Activated CD4-positive, alpha-beta T cell treated with anti-CD3 and anti-CD28 coated beads, Interleukin-2, amount 10 ng/mL, durations not matched to agents 7 days and 5 days (primary cell): ENCODE data around the gene C1D. TPM values are rescaled to one million over a fixed set of nuclear protein-coding genes. Genes with fewer than 3 reads are reported as not detected.

ENCODE experiments used
- CTCF ChIA-PET: fragments of 350-600 bp; sonication (Branson Sonifier 250); formaldehyde crosslinking; loops from one replicate; lab custom pipeline; 2021; ENCODE audit warnings: antibody characterized with exemption; lab: Charles Lee
- POLR2A ChIA-PET: fragments of 350-600 bp; sonication (Branson Sonifier 250); formaldehyde crosslinking; loops from one replicate; lab custom pipeline; 2021; ENCODE audit warnings: antibody characterized with exemption; lab: Charles Lee
- DNase-seq: peaks from one replicate; pipeline ENCODE4 v3.0.0-alpha.2; 2020
- H3K27ac Mint-ChIP-seq: one replicate; pipeline ENCODE4 v1.8.0; 2021; ENCODE audit warnings: mild to moderate bottlenecking, moderate library complexity, mixed read lengths
- H3K27me3 Mint-ChIP-seq: one replicate; pipeline ENCODE4 v1.8.0; 2021; ENCODE audit warnings: mixed read lengths
- H3K36me3 Mint-ChIP-seq: one replicate; pipeline ENCODE4 v1.8.0; 2021; ENCODE audit warnings: low read depth, mixed read lengths
- H3K4me1 Mint-ChIP-seq: one replicate; pipeline ENCODE4 v1.8.0; 2021; ENCODE audit warnings: mixed read lengths
- H3K4me3 Mint-ChIP-seq: one replicate; pipeline ENCODE4 v1.8.0; 2021; ENCODE audit warnings: mild to moderate bottlenecking, moderate library complexity, mixed read lengths
- H3K9me3 Mint-ChIP-seq: one replicate; pipeline ENCODE4 v1.8.0; 2021; ENCODE audit warnings: mixed read lengths
- total RNA-seq, 2 experiments: library from RNA; stranded (reverse); gene quantifications; one replicate each; pipeline ENCODE4 v1.2.3, GENCODE V29; 2021

Gene C1D
- 10 to 100 TPM; 14.6 to 14.7 TPM for total RNA-seq

GRCh38 chr2:68062680-68063387 is at the start of gene C1D:
Gene C1D (minus strand): TSS chr2:68063004. CDS start chr2:68047310, 15,694 bp downstream.
- peak; percentile 93 for DNase-seq
- CTCF ChIA-PET: interaction anchor here (1.5 kb wide), 1 partner anchor 22 kb away, joined by 4 read pairs; no protein-coding TSS in a partner anchor
- peaks cover 19% of the 10 kb centered on the region for H3K27me3 Mint-ChIP-seq
- H3K36me3 Mint-ChIP-seq: no peaks in the 10 kb centered on the region
- POLR2A ChIA-PET: interaction anchor here (0.6 kb wide), 2 partner anchors 248 to 1176 kb away, joined by 3 read pairs; no protein-coding TSS in a partner anchor
- H3K27ac Mint-ChIP-seq: peak within 1 kb of the TSS; percentile 99
- peak within 1 kb of the TSS; percentile 96 for H3K4me3 Mint-ChIP-seq
- H3K9me3 Mint-ChIP-seq: no peaks in the 10 kb centered on the region
- H3K4me1 Mint-ChIP-seq: peaks cover 30% of the 10 kb centered on the region

GRCh38 chr2:68110102-68110501 is 47.3 kb upstream of the C1D start:
- POLR2A ChIA-PET: no interaction called here
- CTCF ChIA-PET: no interaction called here
- no peak overlapping the region for H3K4me3 Mint-ChIP-seq
- H3K27ac Mint-ChIP-seq: no peak overlapping the region
- peaks cover 5% of the 10 kb centered on the region for H3K36me3 Mint-ChIP-seq
- H3K9me3 Mint-ChIP-seq: peaks cover 12% of the 10 kb centered on the region
- no peaks in the 10 kb centered on the region for H3K27me3 Mint-ChIP-seq
- H3K4me1 Mint-ChIP-seq: no peaks in the 10 kb centered on the region
- no peak for DNase-seq

- POLR2A ChIA-PET: no interaction called here
- H3K4me1 Mint-ChIP-seq: no peaks in the 10 kb centered on the region
- H3K9me3 Mint-ChIP-seq: peaks cover 15% of the 10 kb centered on the region
- no peak for DNase-seq
- peaks cover 5% of the 10 kb centered on the region for H3K36me3 Mint-ChIP-seq
- no peak overlapping the region for H3K27ac Mint-ChIP-seq
- H3K27me3 Mint-ChIP-seq: no peaks in the 10 kb centered on the region
- H3K4me3 Mint-ChIP-seq: no peak overlapping the region
- CTCF ChIA-PET: interaction anchor here (1.3 kb wide), 1 partner anchor 15 kb away, joined by 5 read pairs; no protein-coding TSS in a partner anchor
These were observed 45.3 kb upstream of the C1D start for GRCh38 chr2:68108120-68108519.

- Mint-ChIP-seq H3K4me3 (no peak overlapping the region), H3K27me3 (no peaks in the 10 kb centered on the region), H3K27ac (no peak overlapping the region), H3K9me3 (peaks cover 15% of the 10 kb centered on the region), H3K4me1 (no peaks in the 10 kb centered on the region), H3K36me3 (peaks cover 5% of the 10 kb centered on the region)
- ChIA-PET POLR2A (no interaction called here), CTCF (no interaction called here)
- no peak for DNase-seq
These were observed 44.7 kb upstream of the C1D start for GRCh38 chr2:68107475-68107874.

- Mint-ChIP-seq H3K27ac (no peak overlapping the region), H3K36me3 (peaks cover 5% of the 10 kb centered on the region), H3K27me3 (no peaks in the 10 kb centered on the region), H3K4me1 (peaks cover 2% of the 10 kb centered on the region), H3K9me3 (peaks cover 15% of the 10 kb centered on the region), H3K4me3 (no peak overlapping the region)
- DNase-seq: no peak
- ChIA-PET POLR2A (no interaction called here), CTCF (no interaction called here)
These were observed 41.5 kb upstream of the C1D start for GRCh38 chr2:68104111-68104835.

- H3K27me3 Mint-ChIP-seq: no peaks in the 10 kb centered on the region
- CTCF ChIA-PET: no interaction called here
- peaks cover 5% of the 10 kb centered on the region for H3K4me1 Mint-ChIP-seq
- H3K36me3 Mint-ChIP-seq: peaks cover 5% of the 10 kb centered on the region
- no peak overlapping the region for H3K4me3 Mint-ChIP-seq
- no peak for DNase-seq
- no peak overlapping the region for H3K27ac Mint-ChIP-seq
- POLR2A ChIA-PET: no interaction called here
- peaks cover 15% of the 10 kb centered on the region for H3K9me3 Mint-ChIP-seq
These were observed 40.9 kb upstream of the C1D start for GRCh38 chr2:68103709-68104055.

- ChIA-PET POLR2A (no interaction called here), CTCF (interaction anchor here (1.3 kb wide), 1 partner anchor 10 kb away, joined by 3 read pairs; no protein-coding TSS in a partner anchor)
- H3K36me3 Mint-ChIP-seq: peaks cover 5% of the 10 kb centered on the region
- peaks cover 15% of the 10 kb centered on the region for H3K9me3 Mint-ChIP-seq
- no peak overlapping the region for H3K27ac Mint-ChIP-seq
- no peak for DNase-seq
- no peaks in the 10 kb centered on the region for H3K27me3 Mint-ChIP-seq
- peaks cover 5% of the 10 kb centered on the region for H3K4me1 Mint-ChIP-seq
- H3K4me3 Mint-ChIP-seq: no peak overlapping the region
These were observed 40.4 kb upstream of the C1D start for GRCh38 chr2:68103030-68103708.

- Mint-ChIP-seq H3K27ac (peak overlapping the region; percentile 4), H3K27me3 (no peaks in the 10 kb centered on the region), H3K9me3 (peaks cover 3% of the 10 kb centered on the region), H3K4me1 (peaks cover 5% of the 10 kb centered on the region), H3K4me3 (no peak overlapping the region), H3K36me3 (no peaks in the 10 kb centered on the region)
- DNase-seq: no peak
- ChIA-PET POLR2A (no interaction called here), CTCF (no interaction called here)
These were observed 37.4 kb upstream of the C1D start for GRCh38 chr2:68100189-68100588.

- Mint-ChIP-seq H3K27me3 (no peaks in the 10 kb centered on the region), H3K4me1 (peaks cover 5% of the 10 kb centered on the region), H3K4me3 (no peak overlapping the region), H3K9me3 (no peaks in the 10 kb centered on the region), H3K36me3 (no peaks in the 10 kb centered on the region), H3K27ac (peak overlapping the region; percentile 60)
- ChIA-PET POLR2A (no interaction called here), CTCF (no interaction called here)
- DNase-seq: no peak
These were observed 36.5 kb upstream of the C1D start for GRCh38 chr2:68099260-68099659.

GRCh38 chr2:68098291-68098797 is 35.5 kb upstream of the C1D start:
- H3K27me3 Mint-ChIP-seq: no peaks in the 10 kb centered on the region
- CTCF ChIA-PET: no interaction called here
- POLR2A ChIA-PET: no interaction called here
- H3K4me3 Mint-ChIP-seq: no peak overlapping the region
- H3K36me3 Mint-ChIP-seq: no peaks in the 10 kb centered on the region
- H3K9me3 Mint-ChIP-seq: no peaks in the 10 kb centered on the region
- peaks cover 5% of the 10 kb centered on the region for H3K4me1 Mint-ChIP-seq
- no peak for DNase-seq
- no peak overlapping the region for H3K27ac Mint-ChIP-seq

GRCh38 chr2:68094111-68094510 is 31.3 kb upstream of the C1D start:
- H3K4me1 Mint-ChIP-seq: peaks cover 13% of the 10 kb centered on the region
- ChIA-PET POLR2A (interaction anchor here (0.6 kb wide), 1 partner anchor 35 kb away, joined by 5 read pairs; no protein-coding TSS in a partner anchor), CTCF (no interaction called here)
- no peaks in the 10 kb centered on the region for H3K36me3 Mint-ChIP-seq
- no peak overlapping the region for H3K4me3 Mint-ChIP-seq
- H3K9me3 Mint-ChIP-seq: no peaks in the 10 kb centered on the region
- DNase-seq: no peak
- H3K27me3 Mint-ChIP-seq: no peaks in the 10 kb centered on the region
- H3K27ac Mint-ChIP-seq: no peak overlapping the region

GRCh38 chr2:68093634-68094033 is 30.8 kb upstream of the C1D start:
- peaks cover 11% of the 10 kb centered on the region for H3K4me1 Mint-ChIP-seq
- no peaks in the 10 kb centered on the region for H3K9me3 Mint-ChIP-seq
- no peaks in the 10 kb centered on the region for H3K36me3 Mint-ChIP-seq
- no peak for DNase-seq
- ChIA-PET CTCF (interaction anchor here (1.4 kb wide), 1 partner anchor 9 kb away, joined by 3 read pairs; no protein-coding TSS in a partner anchor), POLR2A (interaction anchor here (0.6 kb wide), 1 partner anchor 36 kb away, joined by 5 read pairs; no protein-coding TSS in a partner anchor)
- H3K27me3 Mint-ChIP-seq: no peaks in the 10 kb centered on the region
- no peak overlapping the region for H3K27ac Mint-ChIP-seq
- no peak overlapping the region for H3K4me3 Mint-ChIP-seq
